Endothelial cell (in vitro differentiated cells): ENCODE data around the gene RIMS1. TPM values are rescaled to one million over a fixed set of nuclear protein-coding genes. Genes with fewer than 3 reads are reported as not detected.

Experiments used
- DNase-seq: peaks from one replicate; pipeline ENCODE4 v3.0.0; 2021; ENCODE audit warnings: low spot score
- H3K27ac Mint-ChIP-seq: one replicate; pipeline ENCODE4 v1.8.0; 2021; ENCODE audit warnings: mixed read lengths, inconsistent platforms; ENCODE audit not compliant: unreplicated experiment
- H3K27me3 Mint-ChIP-seq: one replicate; pipeline ENCODE4 v1.8.0; 2021; ENCODE audit warnings: mild to moderate bottlenecking, moderate library complexity, mixed read lengths, inconsistent platforms; ENCODE audit not compliant: unreplicated experiment
- H3K36me3 Mint-ChIP-seq: one replicate; pipeline ENCODE4 v1.8.0; 2021; ENCODE audit warnings: mild to moderate bottlenecking, low read depth, mixed read lengths, inconsistent platforms; ENCODE audit not compliant: unreplicated experiment
- H3K4me1 Mint-ChIP-seq: one replicate; pipeline ENCODE4 v1.8.0; 2021; ENCODE audit warnings: mild to moderate bottlenecking, mixed read lengths, inconsistent platforms; ENCODE audit not compliant: unreplicated experiment
- H3K4me3 Mint-ChIP-seq: one replicate; pipeline ENCODE4 v1.8.0; 2021; ENCODE audit warnings: mild to moderate bottlenecking, mixed read lengths, inconsistent platforms; ENCODE audit not compliant: unreplicated experiment
- H3K9me3 Mint-ChIP-seq: one replicate; pipeline ENCODE4 v1.8.0; 2021; ENCODE audit warnings: mixed read lengths, inconsistent platforms; ENCODE audit not compliant: unreplicated experiment
- CTCF ChIP-seq: fragments of 200-600 bp; sonication (generic); IDR thresholded peaks from one replicate; pipeline ENCODE4 v1.5.0; 2021; ENCODE audit warnings: antibody characterized with exemption; ENCODE audit not compliant: unreplicated experiment
- total RNA-seq: library from RNA; stranded (reverse); fragmentation: NEBNext Ultra II Directional; extraction: Animal tissue kit (Norgen Biotek cat#: 25700); gene quantifications from one replicate; pipeline ENCODE4 v1.2.1, GENCODE V29; 2021; ENCODE audit not compliant: unreplicated experiment

Gene RIMS1
- total RNA-seq, 1 donor from 2014 or later: 1.8 TPM

GRCh38 chr6:72305971-72306370, 419.6 kb downstream of the RIMS1 start:
- Mint-ChIP-seq H3K4me1 (no peaks in the 10 kb centered on the region), H3K27ac (no peak overlapping the region), H3K4me3 (no peak overlapping the region), H3K36me3 (no peaks in the 10 kb centered on the region), H3K9me3 (no peaks in the 10 kb centered on the region), H3K27me3 (no peaks in the 10 kb centered on the region)
- no peak for TF ChIP-seq CTCF
- no peak for DNase-seq

- Mint-ChIP-seq H3K27me3 (no peaks in the 10 kb centered on the region), H3K4me1 (no peaks in the 10 kb centered on the region), H3K36me3 (no peaks in the 10 kb centered on the region), H3K4me3 (no peak overlapping the region), H3K27ac (no peak overlapping the region), H3K9me3 (no peaks in the 10 kb centered on the region)
- DNase-seq: no peak
- TF ChIP-seq CTCF: no peak
Observed at GRCh38 chr6:72316675-72317380, 430.5 kb downstream of the RIMS1 start.

- Mint-ChIP-seq H3K27ac (no peak overlapping the region), H3K4me3 (no peak overlapping the region), H3K4me1 (no peaks in the 10 kb centered on the region), H3K27me3 (no peaks in the 10 kb centered on the region), H3K9me3 (no peaks in the 10 kb centered on the region), H3K36me3 (no peaks in the 10 kb centered on the region)
- DNase-seq: no peak
- no peak for TF ChIP-seq CTCF
Observed at GRCh38 chr6:72321788-72322187, 435.4 kb downstream of the RIMS1 start.

- TF ChIP-seq CTCF: no peak
- Mint-ChIP-seq H3K27me3 (no peaks in the 10 kb centered on the region), H3K4me3 (no peak overlapping the region), H3K36me3 (no peaks in the 10 kb centered on the region), H3K4me1 (no peaks in the 10 kb centered on the region), H3K9me3 (no peaks in the 10 kb centered on the region), H3K27ac (no peak overlapping the region)
- no peak for DNase-seq
Observed at GRCh38 chr6:72322771-72323170, 436.4 kb downstream of the RIMS1 start.

GRCh38 chr6:72324591-72324990, 438.2 kb downstream of the RIMS1 start:
- H3K9me3 Mint-ChIP-seq: no peaks in the 10 kb centered on the region
- no peak for DNase-seq
- H3K4me1 Mint-ChIP-seq: no peaks in the 10 kb centered on the region
- no peak for TF ChIP-seq CTCF
- no peak overlapping the region for H3K4me3 Mint-ChIP-seq
- no peak overlapping the region for H3K27ac Mint-ChIP-seq
- no peaks in the 10 kb centered on the region for H3K36me3 Mint-ChIP-seq
- H3K27me3 Mint-ChIP-seq: no peaks in the 10 kb centered on the region
